SK-N-SH (cell line): ENCODE results near the gene DEPDC4. TPM values are rescaled to one million over a fixed set of nuclear protein-coding genes. Genes with fewer than 3 reads are reported as not detected.

Experiments used
- CTCF ChIA-PET: fragments of 300-600, 350-600 bp; formaldehyde crosslinking; extraction: SDS; loops from one replicate; lab custom pipeline; 2021; lab: Yijun Ruan, JAX
- POLR2A ChIA-PET: fragments of 350-600 bp; sonication (Branson Sonifier 250); formaldehyde crosslinking; extraction: SDS; loops from one replicate; lab custom pipeline; 2020; ENCODE audit warnings: antibody characterized with exemption, inconsistent platforms; lab: Yijun Ruan, JAX
- DNase-seq: peaks from one replicate; pipeline ENCODE4 v3.0.0; 2012
- H2AFZ ChIP-seq: fragments of 200-600 bp; sonication (generic); 2 replicates; pipeline ENCODE4 v1.8.1; 2016; ENCODE audit warnings: antibody characterized with exemption, mild to moderate bottlenecking, low read depth
- H3F3A ChIP-seq: fragments of 200-600 bp; sonication (generic); replicated peaks from 2 replicates; pipeline ENCODE3; 2016; ENCODE audit warnings: antibody characterized with exemption, mild to moderate bottlenecking; ENCODE audit not compliant: insufficient read depth
- H3K27ac ChIP-seq, 2 experiments: fragments of 200-500 bp in 1 of 2; fragments of 200-600 bp in 1 of 2; sonication (Bioruptor generic) in 1 of 2; sonication (generic), shearing (Covaris generic) in 1 of 2; 2 replicates each; pipeline versions ENCODE4 v1.5.1 to v1.6.1; 2014 to 2016; ENCODE audit warnings: low read depth in 2 of 2, inconsistent platforms in 1 of 2, low read length in 1 of 2, mild to moderate bottlenecking in 1 of 2, mixed read lengths in 1 of 2
- H3K27me3 ChIP-seq: fragments of 200-600 bp; sonication (generic), shearing (Covaris generic); 2 replicates; pipeline ENCODE4 v1.6.1; 2016; ENCODE audit warnings: mixed run types; ENCODE audit not compliant: insufficient read depth
- H3K36me3 ChIP-seq, 2 experiments: fragments of 200-500 bp in 1 of 2; fragments of 200-600 bp in 1 of 2; sonication (Bioruptor generic) in 1 of 2; sonication (generic) in 1 of 2; replicated peaks in 1 of 2; 2 replicates each; pipeline versions ENCODE3 to v1.5.1; 2014 to 2016; ENCODE audit warnings: low read length in 1 of 2, mild to moderate bottlenecking in 1 of 2; ENCODE audit not compliant: insufficient read depth in 2 of 2, control insufficient read depth in 1 of 2
- H3K4me1 ChIP-seq, 2 experiments: fragments of 200-500 bp in 1 of 2; fragments of 200-600 bp in 1 of 2; sonication (Bioruptor generic) in 1 of 2; sonication (generic), shearing (Covaris generic) in 1 of 2; 2 replicates each; pipeline versions ENCODE4 v1.5.1 to v1.6.1; 2014 to 2016; ENCODE audit warnings: low read depth in 1 of 2, low read length in 1 of 2, mixed run types in 1 of 2; ENCODE audit not compliant: insufficient read depth in 2 of 2, control insufficient read depth in 1 of 2
- H3K4me2 ChIP-seq: fragments of 200-600 bp; sonication (generic), shearing (Covaris generic); 2 replicates; pipeline ENCODE4 v1.6.1; 2017; ENCODE audit warnings: mixed run types
- H3K4me3 ChIP-seq, 2 experiments: fragments of 200-500 bp in 1 of 2; fragments of 200-600 bp in 1 of 2; sonication (Bioruptor generic) in 1 of 2; sonication (generic), shearing (Covaris generic) in 1 of 2; 2 replicates each; pipeline versions ENCODE4 v1.5.1 to v1.8.1; 2014 to 2016; ENCODE audit warnings: low read depth in 2 of 2, inconsistent platforms in 1 of 2, low read length in 1 of 2, mild to moderate bottlenecking in 1 of 2, mixed read lengths in 1 of 2, moderate library complexity in 1 of 2
- H3K79me2 ChIP-seq: fragments of 200-600 bp; sonication (generic); 2 replicates; pipeline ENCODE4 v1.8.1; 2017; ENCODE audit warnings: mild to moderate bottlenecking; ENCODE audit not compliant: insufficient read depth
- H3K9ac ChIP-seq: fragments of 200-600 bp; sonication (generic); 2 replicates; pipeline ENCODE4 v1.6.1; 2017; ENCODE audit warnings: mixed run types
- H3K9me2 ChIP-seq: fragments of 200-600 bp; sonication (generic); 2 replicates; pipeline ENCODE4 v1.6.1; 2017; ENCODE audit warnings: mixed run types
- H3K9me3 ChIP-seq: fragments of 200-600 bp; sonication (generic); 2 replicates; pipeline ENCODE4 v1.6.1; 2017; ENCODE audit warnings: mixed run types, mild to moderate bottlenecking, moderate library complexity
- H4K20me1 ChIP-seq: fragments of 200-600 bp; sonication (generic); 2 replicates; pipeline ENCODE4 v1.6.1; 2017; ENCODE audit warnings: mild to moderate bottlenecking, mixed run types; ENCODE audit not compliant: insufficient read depth
- ELF1 ChIP-seq: IDR thresholded peaks from 2 replicates; pipeline ENCODE4 v1.4.0; 2012
- EP300 ChIP-seq, 2 experiments: IDR thresholded peaks; 2 replicates each; pipeline versions ENCODE4 v1.4.0 to v1.6.1; 2012; ENCODE audit warnings: borderline replicate concordance in 1 of 2, low read depth in 1 of 2, low read length in 1 of 2
- EZH2phosphoT487 ChIP-seq: fragments of 200-600 bp; sonication (generic); IDR thresholded peaks from 2 replicates; pipeline ENCODE4 v1.6.1; 2017; ENCODE audit warnings: low read depth, mixed run types, mild to moderate bottlenecking, antibody characterized with exemption, moderate library complexity, borderline replicate concordance
- FOSL2 ChIP-seq: IDR thresholded peaks from 2 replicates; pipeline ENCODE4 v1.4.0; 2012; ENCODE audit warnings: low read depth, mild to moderate bottlenecking, moderate library complexity, borderline replicate concordance
- FOXM1 ChIP-seq: IDR thresholded peaks from 2 replicates; pipeline ENCODE4 v1.4.0; 2012; ENCODE audit warnings: low read depth, mild to moderate bottlenecking
- GATA2 ChIP-seq: sonication (generic); formaldehyde crosslinking; IDR thresholded peaks from 2 replicates; pipeline ENCODE4 v1.5.0; 2020; ENCODE audit warnings: mild to moderate bottlenecking, missing genetic modification reagents
- MEF2A ChIP-seq: IDR thresholded peaks from 2 replicates; pipeline ENCODE4 v1.4.0; 2012; ENCODE audit warnings: low read depth, borderline replicate concordance
- NFIC ChIP-seq: IDR thresholded peaks from 2 replicates; pipeline ENCODE4 v1.4.0; 2012; ENCODE audit warnings: borderline replicate concordance
- POLR2AphosphoS5 ChIP-seq: IDR thresholded peaks from 2 replicates; pipeline ENCODE4 v1.6.1; 2012; ENCODE audit warnings: low read depth, low read length
- RCOR1 ChIP-seq: fragments of 150-350 bp; IDR thresholded peaks from 2 replicates; pipeline ENCODE4 v1.6.1; 2017; ENCODE audit warnings: antibody characterized with exemption, low read length
- RFX5 ChIP-seq: IDR thresholded peaks from 2 replicates; pipeline ENCODE4 v1.6.1; 2012; ENCODE audit warnings: mild to moderate bottlenecking, improper control_type of control experiment, low read length
- RXRA ChIP-seq: IDR thresholded peaks from 2 replicates; pipeline ENCODE4 v1.4.0; 2012; ENCODE audit warnings: low read depth, mild to moderate bottlenecking, borderline replicate concordance
- SIN3A ChIP-seq: IDR thresholded peaks from 2 replicates; pipeline ENCODE4 v1.6.1; 2012; ENCODE audit warnings: low read depth, mild to moderate bottlenecking, low read length, moderate library complexity, borderline replicate concordance
- SMC3 ChIP-seq: IDR thresholded peaks from 2 replicates; pipeline ENCODE4 v1.6.1; 2012; ENCODE audit warnings: low read depth, low read length, improper control_type of control experiment
- TAF1 ChIP-seq: IDR thresholded peaks from 2 replicates; pipeline ENCODE4 v1.6.1; 2012; ENCODE audit warnings: low read depth, mild to moderate bottlenecking, low read length, moderate library complexity, borderline replicate concordance
- TEAD4 ChIP-seq: IDR thresholded peaks from 2 replicates; pipeline ENCODE4 v1.4.0; 2012; ENCODE audit warnings: mild to moderate bottlenecking, borderline replicate concordance; ENCODE audit not compliant: insufficient read depth
- USF1 ChIP-seq: IDR thresholded peaks from 2 replicates; pipeline ENCODE4 v1.4.0; 2012; ENCODE audit warnings: low read depth, borderline replicate concordance
- USF2 ChIP-seq: fragments of 150-350 bp; IDR thresholded peaks from 2 replicates; pipeline ENCODE4 v1.6.1; 2017; ENCODE audit warnings: antibody characterized with exemption, low read length, low read depth, borderline replicate concordance
- YY1 ChIP-seq: IDR thresholded peaks from 2 replicates; pipeline ENCODE4 v1.4.0; 2012; ENCODE audit warnings: low read depth, mild to moderate bottlenecking
- WGBS: methylation state at CpG from one replicate; pipeline ENCODE4 v1.1.6; 2017; ENCODE audit warnings: low lambda C conversion rate; 5-methylcytosine and 5-hydroxymethylcytosine counted together
- polyA plus RNA-seq, 3 experiments: library from polyadenylated mRNA; depleted of rRNA; stranded (reverse); fragments of >200 nt; gene quantifications; 2 replicates each; pipeline ENCODE4 v1.2.3, GENCODE V29; 2012

DEPDC4 gene
- polyA plus RNA-seq, 1 of the 3 experiments (the other 2 are of a cell fraction), result 0.76 TPM

- Histone ChIP-seq H3K36me3 (peaks cover 49 to 50% of the 10 kb centered on the region in 2 experiments), H3K9me3 (no peaks in the 10 kb centered on the region), H3K9ac (no peak overlapping the region), H3F3A (no peaks in the 10 kb centered on the region), H3K79me2 (peaks cover 35% of the 10 kb centered on the region), H3K4me1 (no peaks in the 10 kb centered on the region; a peak in 1 of 4 replicates), H3K4me3 (no peak overlapping the region), H3K27me3 (no peaks in the 10 kb centered on the region), H2AFZ (no peak overlapping the region), H3K4me2 (no peak overlapping the region), H3K9me2 (no peaks in the 10 kb centered on the region), H4K20me1 (no peaks in the 10 kb centered on the region), H3K27ac (no peak overlapping the region)
- ChIA-PET POLR2A (no interaction called here), CTCF (interaction anchor here (0.7 kb wide), 1 partner anchor 52 kb away, joined by 4 read pairs; no protein-coding TSS in a partner anchor)
- WGBS, result 99% methylated on average over 2 of the region's 2 CpGs
- DNase-seq, result no peak
- TF ChIP-seq POLR2AphosphoS5 (no peak), YY1 (no peak), RFX5 (no peak), RCOR1 (no peak), USF1 (no peak), TEAD4 (no peak), NFIC (no peak), RXRA (no peak), USF2 (no peak), SMC3 (no peak), EZH2phosphoT487 (no peak), FOXM1 (no peak), ELF1 (no peak), EP300 (IDR thresholded peaks at IDR 0.05; ENCODE audit: borderline replicate concordance in 1 of 2, low read depth in 1 of 2, low read length in 1 of 2) (no peak), FOSL2 (no peak), MEF2A (no peak), GATA2 (CRISPR knock-in tag) (no peak), TAF1 (no peak), SIN3A (no peak)
Measured at GRCh38 chr12:100207311-100207710, 59.6 kb downstream of the DEPDC4 start.
